Right renal cortex interstitium (tissue), 3 donors: ENCODE data around the gene OOSP4A. TPM values are rescaled to one million over a fixed set of nuclear protein-coding genes. Genes with fewer than 3 reads are reported as not detected.

Experiments used
- DNase-seq, 3 donors: peaks; one replicate each; pipeline ENCODE4 v3.0.0-alpha.2; 2013; ENCODE audit warnings: low read depth in 3 of 3, low spot score in 2 of 3
- polyA plus RNA-seq, 3 donors: library from polyadenylated mRNA; unstranded; fragments of 120-200 nt; gene quantifications; one replicate each; pipeline ENCODE4 v1.2.1, GENCODE V29; 2013; ENCODE audit not compliant: insufficient read length in 3 of 3

The OOSP4A gene
- polyA plus RNA-seq: under 1 TPM in 1 of 3 donors, not detected in 2; 0.37 TPM

GRCh38 chr11:59963733-59964132 is at the start of gene OOSP4A:
Gene OOSP4A (plus strand): TSS chr11:59964033. CDS start chr11:59964033, 0 bp downstream.
- DNase-seq: no peak

- DNase-seq: no peak
These were observed 45.4 kb upstream of the OOSP4A start for GRCh38 chr11:59918480-59918879.

- no peak for DNase-seq
These were observed 44.7 kb upstream of the OOSP4A start for GRCh38 chr11:59918987-59919589.

- DNase-seq: no peak
These were observed 40.0 kb upstream of the OOSP4A start for GRCh38 chr11:59923813-59924212.

GRCh38 chr11:59931688-59932087 is 32.1 kb upstream of the OOSP4A start:
- DNase-seq: no peak

- no peak for DNase-seq
These were observed 25.7 kb upstream of the OOSP4A start, which contains the start of gene OOSP1 for GRCh38 chr11:59938132-59938531. Gene OOSP1 (plus strand): TSS chr11:59938432. CDS start chr11:59938455, 23 bp downstream.

GRCh38 chr11:59938718-59939117 is 25.1 kb upstream of the OOSP4A start:
- DNase-seq: no peak

- DNase-seq: no peak
These were observed 24.4 kb upstream of the OOSP4A start for GRCh38 chr11:59939482-59939881.

- DNase-seq: no peak
These were observed 22.7 kb upstream of the OOSP4A start for GRCh38 chr11:59941091-59941490.

- DNase-seq: no peak
These were observed 19.7 kb upstream of the OOSP4A start for GRCh38 chr11:59943997-59944714.

- DNase-seq: no peak
These were observed 19.1 kb upstream of the OOSP4A start for GRCh38 chr11:59944720-59945119.

GRCh38 chr11:59953463-59954218 is 10.2 kb upstream of the OOSP4A start:
- DNase-seq: no peak

- DNase-seq: no peak
These were observed 9.5 kb upstream of the OOSP4A start for GRCh38 chr11:59954219-59954847.

- DNase-seq: no peak
These were observed 6.7 kb upstream of the OOSP4A start for GRCh38 chr11:59957094-59957493.

GRCh38 chr11:59960502-59961381 is 3.1 kb upstream of the OOSP4A start:
- DNase-seq: no peak

- DNase-seq: no peak
These were observed 1.7 kb upstream of the OOSP4A start for GRCh38 chr11:59962107-59962482.

GRCh38 chr11:59965424-59965823 is 1.6 kb downstream of the OOSP4A start:
- no peak for DNase-seq

- DNase-seq: no peak
These were observed 2.4 kb downstream of the OOSP4A start for GRCh38 chr11:59966201-59966600.

- DNase-seq: no peak
These were observed 4.0 kb downstream of the OOSP4A start for GRCh38 chr11:59967677-59968394.
